ENCODE data around the gene PDF.
"Not testable (repeated sequence)": the region's sequence is repeated elsewhere in the genome, so short reads cannot be mapped to it uniquely, and the experiment has no call there.

Gene PDF, protein sequence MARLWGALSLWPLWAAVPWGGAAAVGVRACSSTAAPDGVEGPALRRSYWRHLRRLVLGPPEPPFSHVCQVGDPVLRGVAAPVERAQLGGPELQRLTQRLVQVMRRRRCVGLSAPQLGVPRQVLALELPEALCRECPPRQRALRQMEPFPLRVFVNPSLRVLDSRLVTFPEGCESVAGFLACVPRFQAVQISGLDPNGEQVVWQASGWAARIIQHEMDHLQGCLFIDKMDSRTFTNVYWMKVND

DNA sequence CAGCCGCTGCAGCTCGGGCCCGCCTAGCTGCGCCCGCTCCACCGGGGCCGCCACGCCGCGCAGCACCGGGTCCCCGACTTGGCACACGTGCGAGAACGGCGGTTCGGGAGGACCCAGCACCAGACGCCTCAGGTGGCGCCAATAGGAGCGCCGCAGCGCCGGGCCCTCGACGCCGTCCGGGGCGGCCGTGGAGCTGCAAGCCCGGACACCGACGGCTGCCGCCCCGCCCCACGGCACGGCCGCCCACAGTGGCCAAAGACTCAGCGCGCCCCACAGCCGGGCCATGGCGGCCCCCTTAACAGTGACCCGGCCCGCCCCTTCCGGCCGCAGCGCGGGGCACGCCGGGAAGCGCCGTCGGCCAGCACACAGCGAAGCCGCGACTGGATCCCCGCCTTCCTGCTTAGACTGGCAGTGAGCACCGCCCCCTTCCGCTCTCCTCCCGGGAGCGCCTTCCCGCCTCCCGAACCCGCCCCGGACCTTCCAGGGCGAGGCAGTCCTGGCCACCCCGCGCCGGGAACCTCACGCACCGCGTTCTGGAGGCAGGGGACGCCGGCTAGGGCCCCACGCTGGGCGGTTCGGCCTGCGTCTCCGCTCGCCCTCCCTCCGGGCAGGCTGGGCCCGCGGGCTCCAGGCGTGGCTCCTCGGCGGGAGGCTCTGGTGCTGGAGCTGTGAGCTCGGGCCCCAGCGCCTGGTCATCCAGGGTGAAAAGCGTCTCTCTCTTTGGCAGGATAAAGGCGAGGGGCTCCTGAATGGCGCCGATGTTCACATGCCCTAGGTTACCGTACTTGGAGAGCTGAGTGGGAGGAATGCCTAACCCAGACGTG, at the start of gene PDF:
Gene PDF (minus strand): TSS at position 303 of the 824 bp plus-strand sequence. CDS start 18 bp downstream, at position 285.
- DNase-seq: peak; percentile 67 to 95 (median 90)

DNA sequence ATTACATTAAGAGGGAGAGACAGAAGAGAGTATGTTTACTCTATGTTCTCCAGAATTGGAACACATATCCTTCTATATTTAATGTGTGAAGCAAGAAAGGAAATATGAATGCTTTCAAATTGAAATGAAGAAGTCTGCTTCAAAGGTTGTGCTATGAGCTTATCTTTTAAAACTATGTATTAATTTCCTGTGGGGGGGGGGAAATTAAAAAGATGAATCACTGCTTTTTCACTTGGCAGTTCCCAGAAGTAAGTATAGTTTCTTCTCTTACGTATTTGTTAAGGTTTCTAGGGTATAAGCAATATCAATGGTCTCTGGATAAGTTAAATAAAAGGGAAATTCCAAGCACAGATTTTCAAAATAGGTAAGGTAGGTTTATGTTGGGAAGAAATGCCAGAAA, 48.4 kb upstream of the PDF start:
- no peak for DNase-seq

DNA sequence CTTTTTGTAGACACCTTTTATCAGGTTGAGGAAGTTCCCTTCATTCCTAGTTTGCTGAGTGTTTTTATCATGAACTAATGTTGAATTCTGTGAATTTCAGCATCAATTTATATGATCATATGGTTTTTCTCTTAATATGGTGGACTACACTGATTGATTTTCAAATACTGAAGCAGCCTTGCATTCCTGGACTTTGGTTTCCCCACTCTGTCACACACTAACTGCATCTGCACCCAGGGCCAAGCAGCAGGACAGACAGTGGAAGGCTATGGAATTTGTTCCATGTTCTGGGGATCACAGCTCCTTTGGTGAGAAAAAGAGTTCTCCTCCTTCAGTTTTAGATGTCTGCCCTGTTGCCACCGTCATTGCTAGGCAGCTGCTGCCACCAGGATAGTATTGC, 47.6 kb upstream of the PDF start:
- no peak for DNase-seq

- DNase-seq: no peak
Observed at GRCh38 chr16:69376393-69377059, 46.1 kb upstream of the PDF start.

GRCh38 chr16:69373019-69373418, 42.6 kb upstream of the PDF start:
- DNase-seq: no peak

DNA sequence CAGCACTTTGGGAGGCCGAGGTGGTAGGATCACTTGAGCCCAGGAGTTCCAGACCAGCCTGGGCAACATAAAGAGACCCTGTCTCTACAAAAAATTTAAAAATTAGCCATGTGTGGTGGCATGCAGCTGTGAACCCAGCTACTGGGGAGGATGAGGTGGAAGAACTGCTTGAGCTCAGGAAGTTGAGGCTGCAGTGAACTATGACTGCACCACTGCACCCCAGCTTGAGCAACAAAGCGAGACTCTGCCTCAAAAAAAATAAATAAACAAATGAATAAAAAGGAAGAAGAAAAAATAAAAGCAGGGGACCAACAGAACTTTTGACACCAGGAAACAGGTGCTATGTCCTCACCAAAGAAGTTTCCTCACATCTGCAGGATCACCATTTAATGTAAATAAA, 41.2 kb upstream of the PDF start:
- DNase-seq: no peak

DNA sequence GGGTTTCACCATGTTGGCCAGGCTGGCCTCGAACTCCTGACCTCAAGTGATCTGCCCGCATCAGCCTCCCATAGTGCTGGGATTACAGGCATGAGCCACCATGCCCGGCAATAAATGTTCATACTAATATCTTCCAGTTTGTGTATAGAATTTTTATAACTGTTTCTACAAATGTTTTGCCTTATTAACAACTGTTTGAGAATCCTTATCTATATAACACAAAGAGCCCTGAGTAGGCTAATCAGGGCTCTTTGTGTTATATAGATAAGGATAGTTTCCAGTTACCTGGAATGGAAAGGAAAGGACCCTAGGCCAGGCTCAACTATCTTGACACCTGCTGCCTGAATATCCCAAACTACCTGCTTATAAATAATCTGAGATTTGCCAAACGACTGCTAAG, 38.5 kb upstream of the PDF start:
- no peak for DNase-seq

DNA sequence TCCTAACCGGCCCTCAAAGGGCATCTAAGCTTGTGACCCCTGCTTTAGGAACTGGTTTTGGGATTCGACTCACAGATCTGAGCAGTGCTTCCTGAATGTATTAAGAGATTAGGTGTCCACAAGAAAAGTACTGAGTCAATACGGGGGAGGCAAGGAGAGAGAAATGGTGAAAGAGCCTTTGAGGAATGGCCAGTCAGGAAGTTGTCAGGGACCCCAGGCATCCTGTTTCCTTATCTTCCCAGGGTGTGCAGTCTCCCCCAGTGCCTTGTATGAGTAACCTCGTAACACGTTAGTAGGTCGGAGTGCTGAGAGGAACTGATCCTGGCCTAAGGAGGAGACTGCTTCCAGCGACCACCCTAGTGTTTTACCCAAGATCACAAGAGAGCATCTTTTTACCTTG, 37.6 kb upstream of the PDF start:
- DNase-seq: no peak

DNA sequence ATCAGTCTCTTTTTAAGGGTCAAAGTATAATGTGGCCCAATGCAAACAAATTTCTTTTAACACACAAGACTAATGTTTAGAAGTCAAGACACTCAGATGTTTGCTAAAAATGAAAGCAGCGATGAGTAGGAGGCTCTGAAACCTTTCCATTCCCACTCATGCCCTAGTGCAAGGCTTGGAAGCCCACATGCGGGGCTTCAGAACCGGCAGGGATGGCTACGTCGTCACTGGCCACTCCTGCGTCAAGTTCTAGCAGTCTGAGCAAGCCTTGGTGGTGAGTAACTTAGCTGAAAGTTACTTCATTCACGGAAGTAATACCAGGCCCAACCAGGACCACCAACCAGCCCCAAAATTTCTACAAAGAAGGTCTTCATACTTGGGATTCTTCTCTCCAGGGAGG, 36.0 kb upstream of the PDF start:
- DNase-seq: no peak

DNA sequence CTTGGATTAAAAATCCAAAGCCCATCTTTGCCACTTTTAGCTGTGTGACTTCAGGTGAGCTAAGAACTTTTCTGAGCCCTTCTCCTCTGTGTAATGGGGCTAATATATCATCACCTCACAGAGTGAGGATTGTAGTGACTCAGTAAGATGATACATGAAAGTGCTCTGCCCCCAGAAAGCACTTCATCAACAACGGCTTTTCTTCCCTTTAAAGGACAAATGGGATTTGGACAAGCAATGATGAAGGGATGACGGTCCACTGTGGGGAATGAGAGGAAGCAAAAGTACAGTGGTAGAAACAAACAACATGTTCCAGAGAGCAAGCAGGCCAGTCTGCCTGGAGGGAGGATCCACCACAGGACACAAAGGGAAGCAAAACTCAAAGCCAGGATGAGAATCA, 35.5 kb upstream of the PDF start:
- DNase-seq: peak in 1 of 51 donors; percentile 5

DNA sequence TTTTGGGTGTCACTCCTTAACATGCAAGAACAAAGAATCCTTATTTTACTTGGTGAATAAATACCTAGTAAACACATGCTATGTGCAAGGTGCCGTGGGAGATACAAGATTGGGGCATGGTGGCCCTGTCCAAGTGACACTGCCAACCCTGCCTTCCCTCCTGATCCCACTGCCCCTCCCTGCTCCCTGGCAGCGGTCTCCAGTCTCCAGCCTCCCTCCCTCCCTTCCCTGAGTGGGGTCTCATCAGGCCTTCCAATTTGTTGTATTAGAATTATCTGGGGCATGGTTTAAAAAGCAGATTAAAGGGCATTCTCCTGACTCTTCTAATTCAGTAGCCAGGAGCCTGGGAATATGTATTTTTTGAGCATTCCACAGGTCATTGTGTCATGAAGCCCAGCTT, 33.7 kb upstream of the PDF start:
- DNase-seq: no peak

- DNase-seq: no peak
Observed at GRCh38 chr16:69363281-69363717, 32.9 kb upstream of the PDF start.

DNA sequence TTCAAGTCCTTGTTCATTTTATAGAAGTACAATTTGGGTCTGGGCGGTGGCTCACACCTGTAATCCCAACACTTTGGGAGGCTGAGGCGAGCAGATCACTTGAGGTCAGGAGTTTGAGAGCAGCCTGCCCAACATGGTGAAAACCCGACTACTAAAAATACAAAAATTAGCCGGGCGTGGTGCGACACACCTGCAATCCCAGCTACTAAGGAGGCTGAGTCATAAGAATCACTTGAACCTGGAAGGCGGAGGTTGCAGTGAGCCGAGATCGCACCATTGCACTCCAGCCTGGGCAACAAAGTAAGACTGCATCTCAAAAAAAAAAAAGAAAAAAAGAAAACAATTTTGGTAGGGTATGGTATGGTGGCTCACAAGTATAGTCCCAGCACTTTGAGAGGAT, 29.7 kb upstream of the PDF start:
- not testable (repeated sequence) for DNase-seq

DNA sequence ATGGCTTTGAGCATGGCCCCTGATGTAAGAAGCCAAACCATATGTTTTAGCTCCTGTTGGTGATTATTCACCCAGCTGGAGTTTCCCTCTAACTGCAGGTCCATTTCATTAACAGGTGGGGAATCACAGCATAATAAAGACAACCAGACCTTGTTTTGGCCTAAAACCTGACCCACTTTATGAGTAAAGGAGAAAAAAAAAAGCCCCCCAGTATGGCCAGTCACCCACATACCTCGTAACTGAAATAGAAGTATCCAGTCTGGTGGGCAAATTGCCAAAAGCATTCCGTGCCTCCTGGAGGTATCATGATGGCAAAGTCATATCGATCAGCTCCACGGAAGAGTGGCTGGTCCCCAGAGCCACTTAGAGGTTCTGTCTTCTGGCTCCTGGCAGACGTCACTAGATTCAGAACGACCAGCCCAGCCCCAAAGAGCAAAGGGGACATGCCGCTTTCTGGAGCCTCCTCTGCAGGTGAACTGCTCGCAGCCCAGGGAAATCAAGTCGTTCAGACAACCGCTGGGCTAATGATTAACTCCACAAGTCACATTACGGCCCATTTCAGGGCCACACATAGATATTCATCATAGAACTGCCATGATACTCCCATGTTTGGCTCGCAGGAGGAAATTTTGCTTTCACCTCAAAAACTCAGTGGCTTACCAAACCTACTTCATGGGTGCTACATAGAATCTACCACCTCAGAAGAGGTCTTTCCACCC, 21.1 kb upstream of the PDF start, which contains the start of gene TMED6:
Gene TMED6 (minus strand): TSS at position 478 of the 719 bp plus-strand sequence. CDS start 33 bp downstream, at position 445.
- DNase-seq: no peak

DNA sequence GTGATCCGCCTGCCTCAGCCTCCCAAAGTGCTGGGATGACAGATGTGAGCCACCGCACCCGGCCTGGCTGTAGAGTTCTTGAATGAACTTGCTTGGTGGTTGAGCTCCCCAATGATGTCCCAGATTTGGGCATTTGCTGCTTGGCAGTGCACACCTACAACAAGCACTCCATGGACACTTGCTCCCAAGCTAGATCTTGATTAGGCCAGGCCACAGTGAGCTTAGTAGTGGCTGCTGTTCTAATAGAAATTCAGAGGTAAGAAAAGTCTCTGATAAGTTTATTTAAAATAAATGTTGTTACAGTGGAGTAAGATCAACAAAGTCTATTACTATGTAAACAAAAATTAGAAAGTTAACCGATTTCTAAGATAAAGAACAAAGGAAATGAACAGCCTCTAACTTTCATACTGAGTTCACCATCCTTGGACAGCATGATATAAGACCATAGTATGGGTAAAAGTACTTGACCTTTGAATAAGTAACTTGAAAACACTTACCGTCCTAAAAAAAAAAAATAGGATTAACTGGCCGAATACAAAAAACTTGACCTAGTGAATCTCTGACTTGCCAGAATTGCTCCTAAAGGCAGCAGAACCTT, 20.2 kb upstream of the PDF start:
- DNase-seq: no peak

GRCh38 chr16:69349536-69349935, 19.1 kb upstream of the PDF start:
- no peak for DNase-seq

- no peak for DNase-seq
Observed at GRCh38 chr16:69348222-69348621, 17.8 kb upstream of the PDF start.

- DNase-seq: no peak
Observed at GRCh38 chr16:69346683-69347082, 16.3 kb upstream of the PDF start.

DNA sequence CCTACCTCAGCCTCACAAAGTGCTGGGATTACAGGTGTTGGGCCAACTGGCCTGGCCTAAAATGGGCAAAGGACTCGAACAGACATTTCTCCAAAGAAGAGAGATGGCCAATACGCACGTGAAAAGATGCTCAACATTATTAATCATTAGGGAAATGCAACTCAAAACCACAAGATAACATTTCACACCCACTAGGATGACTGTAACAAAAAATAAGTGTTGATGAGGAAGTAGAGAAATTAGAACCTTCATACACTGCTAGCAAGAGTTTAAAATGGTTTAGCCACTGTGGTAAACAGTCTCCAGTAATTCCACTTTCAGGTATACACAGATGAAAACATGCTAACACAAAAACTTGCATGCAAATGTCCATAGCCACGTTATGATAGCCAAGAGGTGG, 15.5 kb upstream of the PDF start:
- DNase-seq: no peak

DNA sequence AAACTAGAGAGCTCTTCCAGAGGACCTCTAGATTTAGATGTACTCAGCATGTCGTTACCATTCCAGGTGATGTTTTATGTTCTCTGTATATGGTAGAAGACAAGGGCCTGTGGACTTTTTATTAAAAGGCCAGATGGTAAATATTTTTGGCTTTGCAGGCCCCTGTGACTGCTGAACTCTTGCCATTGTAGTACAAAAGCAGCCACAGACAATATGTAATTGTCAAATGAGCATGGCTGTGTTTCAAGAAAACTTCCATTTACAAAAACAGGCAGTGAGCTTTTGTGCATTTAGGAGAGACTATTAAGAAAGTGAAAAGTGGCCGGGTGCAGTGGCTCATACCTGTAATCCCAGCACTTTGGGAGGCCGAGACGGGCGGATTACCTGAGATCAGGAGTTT, 13.8 kb upstream of the PDF start:
- DNase-seq: no peak

DNA sequence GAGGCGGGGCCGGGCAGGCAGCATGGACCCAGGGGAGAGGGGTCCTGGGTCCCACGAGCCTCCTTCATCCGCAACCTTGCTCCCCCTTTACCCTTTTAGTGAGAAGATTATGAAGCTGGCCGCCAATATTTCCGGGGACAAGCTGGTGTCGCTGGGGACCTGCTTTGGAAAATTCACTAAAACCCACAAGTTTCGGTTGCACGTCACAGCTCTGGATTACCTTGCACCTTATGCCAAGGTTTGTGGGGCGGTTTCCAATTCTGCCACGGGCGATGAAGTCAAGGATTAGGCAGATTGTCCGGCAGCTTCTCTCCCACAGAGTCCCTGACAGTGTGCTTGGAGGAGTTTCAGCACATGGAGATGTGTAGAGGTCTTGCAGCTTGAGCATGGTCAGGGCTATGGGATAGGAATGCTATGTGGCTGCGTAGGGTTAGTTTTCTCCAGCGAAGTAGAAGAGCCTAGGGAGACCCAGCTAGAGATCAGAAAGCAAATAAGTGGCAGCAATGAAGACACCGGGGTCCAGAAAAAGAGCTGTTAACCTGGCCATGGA, 9.8 kb upstream of the PDF start:
- DNase-seq: no peak

All from hypothalamus (tissue), 51 donors.